ENCODE measurements around the gene TPX2.

GRCh38 chr20:31716351-31716750 is 22.7 kb upstream of the TPX2 start:
- TF ChIP-seq CTCF (IDR thresholded peaks at IDR 0.05) (no peak), POLR2A (IDR thresholded peaks at IDR 0.05) (no peak)

All from Peyer's patch (tissue), 4 donors.